ENCODE measurements around the gene PIP5KL1.

DNA sequence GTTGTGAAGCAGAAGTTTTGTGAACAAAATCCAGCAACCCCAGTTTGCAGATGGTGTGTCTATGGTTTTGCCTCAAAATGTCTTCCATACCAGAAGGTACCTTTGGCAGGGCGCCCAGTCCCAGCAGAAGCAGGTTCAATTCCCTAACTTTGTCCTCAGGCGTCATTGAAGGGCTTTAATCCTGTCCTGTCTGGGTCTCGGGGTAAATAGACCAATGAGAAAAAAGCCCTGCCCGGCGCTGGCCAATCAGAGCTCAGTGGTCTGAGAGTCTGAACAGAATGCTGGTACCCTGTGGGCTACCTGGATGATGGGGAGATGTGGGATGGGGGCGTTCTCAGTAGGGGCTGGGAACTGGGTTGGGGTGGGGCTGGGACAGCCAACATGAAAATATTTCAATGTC is 7.5 kb downstream of the PIP5KL1 start:
- TF ChIP-seq POLR2A (IDR thresholded peaks at IDR 0.05; ENCODE audit: low read length) (no peak), GATA1 (IDR thresholded peaks at IDR 0.05; ENCODE audit: low read depth, low read length) (no peak)
